H9 (cell line): ENCODE measurements around the gene TSC2. TPM values are rescaled to one million over a fixed set of nuclear protein-coding genes. Genes with fewer than 3 reads are reported as not detected.

Experiments used
- DNase-seq: peaks from one replicate; pipeline ENCODE4 v3.0.0-alpha.2; 2017
- H2AFZ ChIP-seq: one replicate; pipeline ENCODE4 v1.6.1; 2013; ENCODE audit warnings: mild to moderate bottlenecking, low read length, control low read depth, moderate library complexity
- H2AK5ac ChIP-seq: 2 replicates; pipeline ENCODE4 v1.6.1; 2013; ENCODE audit warnings: low read length, control low read depth, mixed read lengths; ENCODE audit not compliant: insufficient read length
- H2BK120ac ChIP-seq: one replicate; pipeline ENCODE4 v1.6.1; 2013; ENCODE audit warnings: low read depth, mild to moderate bottlenecking, low read length, control low read depth, inconsistent platforms; ENCODE audit not compliant: poor library complexity, severe bottlenecking
- H2BK12ac ChIP-seq: 2 replicates; pipeline ENCODE4 v1.6.1; 2013; ENCODE audit warnings: low read length, control low read depth, mixed read lengths, low read depth; ENCODE audit not compliant: insufficient read length
- H2BK15ac ChIP-seq: 2 replicates; pipeline ENCODE4 v1.6.1; 2013; ENCODE audit warnings: low read depth, low read length, control low read depth
- H2BK20ac ChIP-seq: one replicate; pipeline ENCODE4 v1.6.1; 2013; ENCODE audit warnings: low read depth, mild to moderate bottlenecking, low read length, control low read depth, inconsistent platforms; ENCODE audit not compliant: poor library complexity, severe bottlenecking
- H2BK5ac ChIP-seq: 2 replicates; pipeline ENCODE4 v1.6.1; 2013; ENCODE audit warnings: low read length, control low read depth, mixed read lengths; ENCODE audit not compliant: insufficient read length
- H3K14ac ChIP-seq: 2 replicates; pipeline ENCODE4 v1.6.1; 2013; ENCODE audit warnings: low read length, control low read depth; ENCODE audit not compliant: insufficient read depth
- H3K18ac ChIP-seq: 2 replicates; pipeline ENCODE4 v1.6.1; 2013; ENCODE audit warnings: low read depth, mild to moderate bottlenecking, mixed read lengths, low read length, control low read depth; ENCODE audit not compliant: insufficient read length
- H3K23ac ChIP-seq: 2 replicates; pipeline ENCODE4 v1.6.1; 2013; ENCODE audit warnings: low read length, control low read depth, mixed read lengths, low read depth; ENCODE audit not compliant: insufficient read length
- H3K23me2 ChIP-seq: 2 replicates; pipeline ENCODE4 v1.6.1; 2013; ENCODE audit warnings: low read depth, mild to moderate bottlenecking, mixed read lengths, low read length, control low read depth; ENCODE audit not compliant: insufficient read length, poor library complexity, severe bottlenecking
- H3K27ac ChIP-seq: 2 replicates; pipeline ENCODE4 v1.5.1; 2013; ENCODE audit warnings: low read length, control low read depth, mixed read lengths, low read depth; ENCODE audit not compliant: insufficient read length
- H3K27me3 ChIP-seq: 2 replicates; pipeline ENCODE4 v1.6.1; 2013; ENCODE audit warnings: low read length, control low read depth, inconsistent platforms; ENCODE audit not compliant: insufficient read depth
- H3K4ac ChIP-seq: 2 replicates; pipeline ENCODE4 v1.6.1; 2013; ENCODE audit warnings: low read depth, mild to moderate bottlenecking, control low read depth, inconsistent platforms, low read length, moderate library complexity
- H3K4me1 ChIP-seq: 2 replicates; pipeline ENCODE4 v1.6.1; 2013; ENCODE audit warnings: low read length, control low read depth, inconsistent platforms; ENCODE audit not compliant: insufficient read depth
- H3K4me2 ChIP-seq: 2 replicates; pipeline ENCODE4 v1.6.1; 2013; ENCODE audit warnings: low read length, control low read depth, mixed read lengths; ENCODE audit not compliant: insufficient read length, insufficient read depth
- H3K56ac ChIP-seq: 2 replicates; pipeline ENCODE4 v1.6.1; 2013; ENCODE audit warnings: low read depth, mild to moderate bottlenecking, mixed read lengths, low read length, control low read depth; ENCODE audit not compliant: insufficient read length
- H3K79me1 ChIP-seq: 2 replicates; pipeline ENCODE4 v1.6.1; 2013; ENCODE audit warnings: low read depth, mild to moderate bottlenecking, moderate library complexity, low read length, control low read depth, inconsistent platforms; ENCODE audit not compliant: insufficient read depth, poor library complexity, severe bottlenecking
- H3K79me2 ChIP-seq: 2 replicates; pipeline ENCODE4 v1.6.1; 2013; ENCODE audit warnings: low read length, control low read depth, inconsistent platforms; ENCODE audit not compliant: insufficient read depth
- H3K9ac ChIP-seq: 2 replicates; pipeline ENCODE4 v1.6.1; 2013; ENCODE audit warnings: low read length, control low read depth, mixed read lengths; ENCODE audit not compliant: insufficient read length; ENCODE audit errors: extremely low read depth
- H3K9me3 ChIP-seq: one replicate; pipeline ENCODE4 v1.6.1; 2013; ENCODE audit warnings: low read depth, low read length, inconsistent platforms; ENCODE audit not compliant: control insufficient read depth
- H3T11ph ChIP-seq: one replicate; pipeline ENCODE4 v1.6.1; 2013; ENCODE audit warnings: mild to moderate bottlenecking, low read length, control low read depth, inconsistent platforms
- H4K20me1 ChIP-seq: one replicate; pipeline ENCODE4 v1.6.1; 2013; ENCODE audit not compliant: control insufficient read depth, insufficient read length, insufficient read depth
- H4K5ac ChIP-seq: 2 replicates; pipeline ENCODE4 v1.6.1; 2013; ENCODE audit warnings: low read depth, mild to moderate bottlenecking, mixed read lengths, low read length, control low read depth; ENCODE audit not compliant: insufficient read length
- H4K8ac ChIP-seq: replicated peaks from 2 replicates; pipeline ENCODE4 v1.6.1; 2013; ENCODE audit warnings: low read length, control low read depth, mixed read lengths, low read depth; ENCODE audit not compliant: insufficient read length
- H4K91ac ChIP-seq: 2 replicates; pipeline ENCODE4 v1.6.1; 2013; ENCODE audit warnings: low read depth, mild to moderate bottlenecking, moderate library complexity, mixed read lengths, low read length, control low read depth; ENCODE audit not compliant: insufficient read length
- H3K27ac Mint-ChIP-seq, 3 experiments: 2 replicates in 2 of 3; 3 replicates in 1 of 3; pipeline ENCODE4 v1.8.0; 2020 to 2021; ENCODE audit warnings: mixed read lengths in 3 of 3, mild to moderate bottlenecking in 1 of 3, moderate library complexity in 1 of 3
- H3K27me3 Mint-ChIP-seq: 2 replicates; pipeline ENCODE4 v1.8.0; 2021; ENCODE audit warnings: low read depth, mild to moderate bottlenecking, moderate library complexity, mixed read lengths
- H3K36me3 Mint-ChIP-seq, 3 experiments: 2 replicates in 2 of 3; 3 replicates in 1 of 3; pipeline ENCODE4 v1.8.0; 2020 to 2021; ENCODE audit warnings: low read depth in 3 of 3, mixed read lengths in 3 of 3; ENCODE audit not compliant: insufficient read depth in 1 of 3
- H3K4me1 Mint-ChIP-seq, 2 experiments: 2 replicates each; pipeline ENCODE4 v1.8.0; 2020; ENCODE audit warnings: mixed read lengths in 2 of 2
- H3K4me3 Mint-ChIP-seq, 2 experiments: 2 replicates in 1 of 2; 3 replicates in 1 of 2; pipeline ENCODE4 v1.8.0; 2020 to 2021; ENCODE audit warnings: mild to moderate bottlenecking in 2 of 2, mixed read lengths in 2 of 2, moderate library complexity in 1 of 2
- H3K9me3 Mint-ChIP-seq, 2 experiments: 2 replicates in 1 of 2; 3 replicates in 1 of 2; pipeline ENCODE4 v1.8.0; 2020; ENCODE audit warnings: mild to moderate bottlenecking in 2 of 2, mixed read lengths in 2 of 2, moderate library complexity in 1 of 2
- CTCF ChIP-seq: fragments of 200-600 bp; sonication (generic); conservative IDR thresholded peaks from 3 replicates; pipeline ENCODE4 v1.8.0; 2021; ENCODE audit warnings: antibody characterized with exemption, mild to moderate bottlenecking
- WGBS: extraction: QIAGEN DNeasy Blood & Tissue Kit; methylation state at CpG from one replicate; pipeline ENCODE4 v1.1.7; 2013; ENCODE audit warnings: missing lambda C conversion rate, low lambda C conversion rate, mixed read lengths; ENCODE audit not compliant: insufficient read length; ENCODE audit errors: extremely low coverage; 5-methylcytosine and 5-hydroxymethylcytosine counted together
- total RNA-seq: library from RNA; stranded (reverse); gene quantifications from 2 replicates; pipeline ENCODE4 v1.2.1, GENCODE V29; 2021

Gene TSC2
- total RNA-seq, 1 experiment from 2014 or later, result 122 TPM

DNA sequence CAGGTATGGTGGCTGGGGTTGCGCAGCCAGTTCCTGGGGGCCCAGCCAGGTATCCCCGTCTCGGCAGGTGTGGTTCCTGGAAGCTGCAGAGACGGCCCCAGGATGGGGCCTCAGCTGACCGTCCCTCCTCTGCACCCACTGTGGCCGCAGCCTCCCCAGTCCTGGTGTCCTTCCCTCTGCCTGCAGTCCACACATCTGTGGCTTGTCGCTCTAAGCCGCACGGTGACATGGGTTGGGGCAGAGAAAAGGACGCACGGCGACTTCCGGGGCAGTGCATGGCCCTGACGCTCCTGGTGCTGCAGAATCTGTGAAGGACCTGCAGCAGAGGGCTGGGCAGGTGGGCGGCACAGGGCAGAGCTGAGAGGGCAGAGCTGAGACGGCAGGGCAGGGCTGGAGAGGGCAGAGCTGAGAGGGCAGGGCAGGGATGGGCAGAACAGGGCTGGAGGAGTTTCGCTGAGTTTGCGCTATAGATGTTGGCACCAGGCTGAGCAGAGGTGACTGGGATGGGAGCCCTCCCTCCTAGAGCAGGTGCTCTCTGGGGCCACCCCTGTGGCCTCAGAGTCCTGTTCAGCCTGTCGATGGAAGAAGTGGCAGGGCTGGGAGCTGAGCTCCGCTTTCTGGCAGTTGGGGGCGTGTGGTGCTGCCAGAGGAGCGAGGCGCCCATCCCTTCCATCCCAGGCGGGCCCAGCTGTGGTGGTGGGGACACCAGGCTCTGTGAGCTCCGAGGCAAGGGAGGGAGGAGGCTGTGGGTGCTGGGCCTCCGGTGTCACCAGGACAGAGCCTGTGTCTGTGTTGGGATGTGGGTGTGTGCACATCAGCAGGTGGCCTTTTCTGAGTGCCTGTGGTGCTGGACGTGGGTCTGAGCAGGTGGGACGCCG, 23.0 kb downstream of the TSC2 start:
- no peak for DNase-seq
- Histone ChIP-seq H3K27me3 (no peaks in the 10 kb centered on the region), H3K4me1 (no peaks in the 10 kb centered on the region), H2AFZ (no peak overlapping the region), H3K18ac (no peak overlapping the region), H2BK20ac (no peak overlapping the region), H3K14ac (no peak overlapping the region), H3K9ac (no peak overlapping the region), H4K8ac (no peak overlapping the region), H2BK12ac (no peak overlapping the region), H2AK5ac (no peak overlapping the region), H3K79me1 (no peaks in the 10 kb centered on the region), H4K20me1 (no peaks in the 10 kb centered on the region), H2BK120ac (no peak overlapping the region), H2BK15ac (no peak overlapping the region), H3K79me2 (no peaks in the 10 kb centered on the region), H2BK5ac (no peak overlapping the region), H3K9me3 (no peaks in the 10 kb centered on the region), H3K23ac (no peak overlapping the region), H4K91ac (no peak overlapping the region), H3K23me2 (no peaks in the 10 kb centered on the region), H3K4ac (no peak overlapping the region), H3T11ph (no peak overlapping the region), H3K56ac (no peak overlapping the region), H3K27ac (no peak overlapping the region), H4K5ac (no peak overlapping the region), H3K4me2 (no peak overlapping the region)
- no peaks in the 10 kb centered on the region for H3K27me3 Mint-ChIP-seq
- no peaks in the 10 kb centered on the region for H3K9me3 Mint-ChIP-seq
- no peak for TF ChIP-seq CTCF
- no peak overlapping the region; a peak in 1 of 5 replicates for H3K4me3 Mint-ChIP-seq
- no CpG with 5 or more reads among the region's 29 CpGs for WGBS
- H3K27ac Mint-ChIP-seq, result no peak overlapping the region; a peak in 1 of 7 replicates
- H3K36me3 Mint-ChIP-seq, result peaks cover 12 to 54% (median 52%) of the 10 kb centered on the region in 3 experiments; a peak in 6 of 7 replicates
- no peaks in the 10 kb centered on the region for H3K4me1 Mint-ChIP-seq
